Loucy (cell line): ENCODE data around the gene BSND.

ENCODE experiments used
- H2AFZ ChIP-seq: fragments of 200-600 bp; sonication (generic); 2 replicates; pipeline ENCODE4 v1.6.0; 2016; ENCODE audit warnings: antibody characterized with exemption, mild to moderate bottlenecking, low read length, moderate library complexity
- H3F3A ChIP-seq: fragments of 200-600 bp; 2 replicates; pipeline ENCODE4 v1.6.0; 2016; ENCODE audit warnings: antibody characterized with exemption, low read depth, mild to moderate bottlenecking
- H3K27me3 ChIP-seq: fragments of 200-600 bp; sonication (generic); 2 replicates; pipeline ENCODE4 v1.6.1; 2014; ENCODE audit warnings: low read length, mild to moderate bottlenecking; ENCODE audit not compliant: insufficient read depth, poor library complexity, severe bottlenecking
- H3K36me3 ChIP-seq: fragments of 200-600 bp; sonication (generic); 2 replicates; pipeline ENCODE4 v1.6.1; 2016; ENCODE audit warnings: low read length; ENCODE audit not compliant: insufficient read depth
- H3K4me1 ChIP-seq: fragments of 200-600 bp; sonication (generic); 2 replicates; pipeline ENCODE4 v1.5.1; 2014; ENCODE audit warnings: low read length, mild to moderate bottlenecking; ENCODE audit not compliant: insufficient read depth, poor library complexity, severe bottlenecking
- H3K4me2 ChIP-seq: fragments of 200-600 bp; sonication (generic); 2 replicates; pipeline ENCODE4 v1.6.0; 2014; ENCODE audit warnings: antibody characterized with exemption, low read length, low read depth, mild to moderate bottlenecking; ENCODE audit not compliant: poor library complexity, severe bottlenecking
- H3K4me3 ChIP-seq: fragments of 200-600 bp; sonication (generic); 2 replicates; pipeline ENCODE4 v1.5.1; 2014; ENCODE audit warnings: low read length, mild to moderate bottlenecking, mixed read lengths; ENCODE audit not compliant: poor library complexity, severe bottlenecking
- H3K79me2 ChIP-seq: fragments of 200-600 bp; sonication (generic); 2 replicates; pipeline ENCODE4 v1.6.1; 2014; ENCODE audit warnings: low read length; ENCODE audit not compliant: insufficient read depth
- H3K9ac ChIP-seq: fragments of 200-600 bp; sonication (generic); 2 replicates; pipeline ENCODE4 v1.6.0; 2014; ENCODE audit warnings: mild to moderate bottlenecking, low read depth, low read length, moderate library complexity; ENCODE audit not compliant: poor library complexity, severe bottlenecking
- H3K9me2 ChIP-seq: fragments of 200-600 bp; sonication (generic); replicated peaks from 2 replicates; pipeline ENCODE4 v1.6.1; 2016; ENCODE audit warnings: low read depth, low read length, mixed read lengths
- H3K9me3 ChIP-seq: fragments of 200-600 bp; sonication (generic); 2 replicates; pipeline ENCODE4 v1.6.1; 2014; ENCODE audit warnings: mild to moderate bottlenecking, antibody characterized with exemption, low read length, low read depth; ENCODE audit not compliant: insufficient read depth
- H4K20me1 ChIP-seq: fragments of 200-600 bp; sonication (generic); 2 replicates; pipeline ENCODE4 v1.6.0; 2014; ENCODE audit warnings: antibody characterized with exemption, low read length, mild to moderate bottlenecking; ENCODE audit not compliant: insufficient read depth, poor library complexity, severe bottlenecking
- EZH2phosphoT487 ChIP-seq: fragments of 200-600 bp; IDR thresholded peaks from 2 replicates; pipeline ENCODE4 v1.6.1; 2018; ENCODE audit warnings: antibody characterized with exemption, mild to moderate bottlenecking, moderate library complexity, borderline replicate concordance
- TF ChIP-seq, protein P1 (sequence below): fragments of 200-600 bp; sonication (generic); conservative IDR thresholded peaks from 2 replicates; pipeline ENCODE4 v1.5.1; 2014; ENCODE audit warnings: mild to moderate bottlenecking, antibody characterized with exemption, low read length

Gene BSND

DNA sequence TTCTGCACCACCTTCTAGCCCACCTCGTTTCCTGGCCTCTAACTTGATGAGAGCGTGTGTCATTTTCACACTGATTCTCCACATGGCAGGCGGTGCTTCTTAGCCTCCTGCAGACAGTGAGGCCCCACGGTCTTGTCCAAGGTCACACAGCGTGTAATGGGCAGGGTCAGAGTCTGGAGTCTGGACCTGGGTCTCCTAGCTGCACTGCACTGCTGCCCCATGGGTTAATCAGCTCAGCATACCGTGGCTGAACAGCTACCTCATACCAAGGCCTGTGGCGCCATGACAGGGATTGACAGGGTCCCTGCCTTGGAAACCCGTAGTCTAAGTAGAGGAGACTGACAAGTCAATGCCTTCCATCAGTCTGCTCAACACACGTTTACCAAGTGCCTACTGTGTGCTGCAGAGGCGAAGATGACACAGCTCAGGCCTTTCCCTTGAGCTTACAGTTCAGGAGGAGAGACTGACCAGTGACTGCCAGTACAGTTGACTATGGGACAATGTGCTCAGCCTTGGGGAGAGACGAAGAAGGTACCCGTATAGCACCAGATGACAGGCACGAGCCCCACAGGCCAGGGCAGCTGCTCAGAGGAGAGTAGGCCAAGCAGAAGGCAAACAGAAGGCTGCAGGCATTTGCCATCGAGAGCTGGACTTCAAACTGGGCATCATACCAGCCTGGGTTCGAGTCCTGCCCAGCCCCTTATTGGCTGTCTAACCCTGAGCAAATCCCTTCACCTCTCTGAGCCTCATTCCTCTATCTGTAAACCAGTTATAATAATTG, 46.1 kb downstream of the BSND start:
- H3K4me2 ChIP-seq, result no peak overlapping the region
- H3K4me3 ChIP-seq, result no peak overlapping the region
- TF ChIP-seq EZH2phosphoT487, result no peak
- TF ChIP-seq, protein P1, sequence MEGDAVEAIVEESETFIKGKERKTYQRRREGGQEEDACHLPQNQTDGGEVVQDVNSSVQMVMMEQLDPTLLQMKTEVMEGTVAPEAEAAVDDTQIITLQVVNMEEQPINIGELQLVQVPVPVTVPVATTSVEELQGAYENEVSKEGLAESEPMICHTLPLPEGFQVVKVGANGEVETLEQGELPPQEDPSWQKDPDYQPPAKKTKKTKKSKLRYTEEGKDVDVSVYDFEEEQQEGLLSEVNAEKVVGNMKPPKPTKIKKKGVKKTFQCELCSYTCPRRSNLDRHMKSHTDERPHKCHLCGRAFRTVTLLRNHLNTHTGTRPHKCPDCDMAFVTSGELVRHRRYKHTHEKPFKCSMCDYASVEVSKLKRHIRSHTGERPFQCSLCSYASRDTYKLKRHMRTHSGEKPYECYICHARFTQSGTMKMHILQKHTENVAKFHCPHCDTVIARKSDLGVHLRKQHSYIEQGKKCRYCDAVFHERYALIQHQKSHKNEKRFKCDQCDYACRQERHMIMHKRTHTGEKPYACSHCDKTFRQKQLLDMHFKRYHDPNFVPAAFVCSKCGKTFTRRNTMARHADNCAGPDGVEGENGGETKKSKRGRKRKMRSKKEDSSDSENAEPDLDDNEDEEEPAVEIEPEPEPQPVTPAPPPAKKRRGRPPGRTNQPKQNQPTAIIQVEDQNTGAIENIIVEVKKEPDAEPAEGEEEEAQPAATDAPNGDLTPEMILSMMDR, result no peak
- H4K20me1 ChIP-seq, result no peaks in the 10 kb centered on the region
- H3K36me3 ChIP-seq, result no peaks in the 10 kb centered on the region
- H2AFZ ChIP-seq, result no peak overlapping the region
- H3K27me3 ChIP-seq, result no peaks in the 10 kb centered on the region
- H3K9me2 ChIP-seq, result no peaks in the 10 kb centered on the region
- H3K9me3 ChIP-seq, result no peaks in the 10 kb centered on the region
- no peak overlapping the region for H3K9ac ChIP-seq
- H3K4me1 ChIP-seq, result no peaks in the 10 kb centered on the region
- no peaks in the 10 kb centered on the region for H3K79me2 ChIP-seq
- H3F3A ChIP-seq, result no peaks in the 10 kb centered on the region

DNA sequence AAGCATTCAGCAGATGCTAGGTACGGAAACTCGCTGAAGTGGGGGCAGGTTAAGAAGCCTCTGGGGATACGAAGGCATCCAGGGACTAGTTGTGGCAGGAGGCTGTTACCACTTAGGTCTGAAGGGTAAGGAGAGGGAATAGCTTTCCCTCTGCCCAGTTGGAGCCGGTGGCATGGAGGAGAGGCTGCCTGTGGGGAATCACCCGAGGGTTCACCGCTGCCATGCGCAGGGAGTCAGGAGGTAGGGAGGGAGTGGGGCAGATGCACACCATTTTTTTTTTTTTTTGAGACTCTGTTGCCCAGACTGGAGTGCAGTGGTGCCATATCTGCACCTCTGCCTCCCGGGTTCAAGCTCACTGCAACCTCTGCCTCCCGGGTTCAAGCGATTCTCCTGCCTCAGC, 46.7 kb downstream of the BSND start:
- H3K36me3 ChIP-seq, result no peaks in the 10 kb centered on the region
- no peaks in the 10 kb centered on the region for H3K9me3 ChIP-seq
- H3K4me3 ChIP-seq, result no peak overlapping the region
- no peaks in the 10 kb centered on the region for H3F3A ChIP-seq
- no peak overlapping the region for H2AFZ ChIP-seq
- no peaks in the 10 kb centered on the region for H3K4me1 ChIP-seq
- H3K9me2 ChIP-seq, result no peaks in the 10 kb centered on the region
- TF ChIP-seq, protein P1, result no peak
- TF ChIP-seq EZH2phosphoT487, result no peak
- H3K9ac ChIP-seq, result no peak overlapping the region
- H3K4me2 ChIP-seq, result no peak overlapping the region
- no peaks in the 10 kb centered on the region for H3K27me3 ChIP-seq
- no peaks in the 10 kb centered on the region for H4K20me1 ChIP-seq
- no peaks in the 10 kb centered on the region for H3K79me2 ChIP-seq

DNA sequence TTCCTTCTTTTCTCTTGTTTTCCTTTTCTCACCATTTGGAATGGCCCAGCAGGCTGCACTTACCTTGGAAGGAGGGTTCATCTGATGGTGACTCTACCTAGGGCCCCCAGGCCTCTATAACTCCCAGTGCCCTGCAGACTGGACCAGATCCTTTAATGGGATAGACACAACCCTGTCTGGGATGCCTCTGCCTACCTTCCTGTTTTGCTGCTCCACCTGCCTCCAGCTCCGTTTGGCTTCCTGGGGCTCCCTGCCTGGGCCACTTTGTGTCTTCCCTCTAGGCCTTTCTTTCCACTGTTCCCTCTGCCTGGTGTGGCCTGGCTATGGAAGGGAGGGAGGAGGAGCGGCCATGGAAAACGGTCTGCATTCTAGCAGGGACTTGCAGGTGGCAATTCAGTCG, 48.1 kb downstream of the BSND start:
- H3K36me3 ChIP-seq, result no peaks in the 10 kb centered on the region
- H3K79me2 ChIP-seq, result no peaks in the 10 kb centered on the region
- no peaks in the 10 kb centered on the region for H3K9me2 ChIP-seq
- no peaks in the 10 kb centered on the region for H3F3A ChIP-seq
- no peaks in the 10 kb centered on the region for H4K20me1 ChIP-seq
- no peaks in the 10 kb centered on the region for H3K9me3 ChIP-seq
- H3K27me3 ChIP-seq, result no peaks in the 10 kb centered on the region
- H3K9ac ChIP-seq, result no peak overlapping the region
- TF ChIP-seq, protein P1, result no peak
- no peak for TF ChIP-seq EZH2phosphoT487
- no peak overlapping the region for H3K4me3 ChIP-seq
- H2AFZ ChIP-seq, result no peak overlapping the region
- H3K4me2 ChIP-seq, result no peak overlapping the region
- H3K4me1 ChIP-seq, result no peaks in the 10 kb centered on the region
